ENCODE data around the gene DIAPH3.
"Not testable (repeated sequence)": the region's sequence is repeated elsewhere in the genome, so short reads cannot be mapped to it uniquely, and the experiment has no call there.

DIAPH3 gene, protein sequence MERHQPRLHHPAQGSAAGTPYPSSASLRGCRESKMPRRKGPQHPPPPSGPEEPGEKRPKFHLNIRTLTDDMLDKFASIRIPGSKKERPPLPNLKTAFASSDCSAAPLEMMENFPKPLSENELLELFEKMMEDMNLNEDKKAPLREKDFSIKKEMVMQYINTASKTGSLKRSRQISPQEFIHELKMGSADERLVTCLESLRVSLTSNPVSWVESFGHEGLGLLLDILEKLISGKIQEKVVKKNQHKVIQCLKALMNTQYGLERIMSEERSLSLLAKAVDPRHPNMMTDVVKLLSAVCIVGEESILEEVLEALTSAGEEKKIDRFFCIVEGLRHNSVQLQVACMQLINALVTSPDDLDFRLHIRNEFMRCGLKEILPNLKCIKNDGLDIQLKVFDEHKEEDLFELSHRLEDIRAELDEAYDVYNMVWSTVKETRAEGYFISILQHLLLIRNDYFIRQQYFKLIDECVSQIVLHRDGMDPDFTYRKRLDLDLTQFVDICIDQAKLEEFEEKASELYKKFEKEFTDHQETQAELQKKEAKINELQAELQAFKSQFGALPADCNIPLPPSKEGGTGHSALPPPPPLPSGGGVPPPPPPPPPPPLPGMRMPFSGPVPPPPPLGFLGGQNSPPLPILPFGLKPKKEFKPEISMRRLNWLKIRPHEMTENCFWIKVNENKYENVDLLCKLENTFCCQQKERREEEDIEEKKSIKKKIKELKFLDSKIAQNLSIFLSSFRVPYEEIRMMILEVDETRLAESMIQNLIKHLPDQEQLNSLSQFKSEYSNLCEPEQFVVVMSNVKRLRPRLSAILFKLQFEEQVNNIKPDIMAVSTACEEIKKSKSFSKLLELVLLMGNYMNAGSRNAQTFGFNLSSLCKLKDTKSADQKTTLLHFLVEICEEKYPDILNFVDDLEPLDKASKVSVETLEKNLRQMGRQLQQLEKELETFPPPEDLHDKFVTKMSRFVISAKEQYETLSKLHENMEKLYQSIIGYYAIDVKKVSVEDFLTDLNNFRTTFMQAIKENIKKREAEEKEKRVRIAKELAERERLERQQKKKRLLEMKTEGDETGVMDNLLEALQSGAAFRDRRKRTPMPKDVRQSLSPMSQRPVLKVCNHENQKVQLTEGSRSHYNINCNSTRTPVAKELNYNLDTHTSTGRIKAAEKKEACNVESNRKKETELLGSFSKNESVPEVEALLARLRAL

DNA sequence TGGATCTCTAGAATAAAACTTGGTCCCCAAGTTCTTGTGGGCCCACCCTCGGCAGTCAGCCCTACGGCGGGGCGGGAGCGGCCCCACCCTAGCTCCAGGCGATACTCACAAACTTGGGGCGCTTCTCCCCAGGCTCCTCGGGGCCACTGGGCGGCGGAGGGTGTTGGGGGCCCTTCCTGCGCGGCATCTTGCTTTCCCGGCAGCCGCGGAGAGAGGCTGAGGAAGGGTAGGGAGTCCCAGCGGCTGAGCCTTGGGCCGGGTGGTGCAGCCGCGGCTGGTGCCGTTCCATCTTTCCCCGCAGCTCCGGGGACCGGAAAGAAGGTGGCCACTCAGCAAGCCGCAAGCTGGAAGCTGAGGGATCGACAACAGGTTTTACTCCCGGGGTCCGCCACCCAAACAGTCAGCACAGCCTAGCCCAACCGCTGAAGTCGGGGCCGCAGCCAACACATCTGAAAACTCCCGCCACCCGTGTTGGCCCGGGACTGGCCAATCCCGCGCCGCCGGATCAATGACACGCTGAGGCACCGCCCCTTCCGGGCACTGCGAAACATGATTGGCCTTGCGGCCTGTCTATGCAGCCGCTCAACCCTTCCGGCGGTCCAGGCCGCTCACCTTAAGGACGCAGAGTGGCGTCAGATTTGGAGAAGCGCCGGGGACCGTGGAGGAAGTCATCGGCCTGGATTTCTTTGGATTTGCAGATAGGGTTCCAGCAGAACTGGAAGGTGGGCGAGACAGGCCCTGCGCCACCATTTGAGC, at the start of gene DIAPH3:
TSS of gene DIAPH3 (minus strand) at position 451 of the 756 bp plus-strand sequence. CDS start at position 289, 162 bp downstream.
- DNase-seq (ENCODE audit: low read depth in 1 of 2, low spot score in 1 of 2), result peak; percentile 84 to 87

DNA sequence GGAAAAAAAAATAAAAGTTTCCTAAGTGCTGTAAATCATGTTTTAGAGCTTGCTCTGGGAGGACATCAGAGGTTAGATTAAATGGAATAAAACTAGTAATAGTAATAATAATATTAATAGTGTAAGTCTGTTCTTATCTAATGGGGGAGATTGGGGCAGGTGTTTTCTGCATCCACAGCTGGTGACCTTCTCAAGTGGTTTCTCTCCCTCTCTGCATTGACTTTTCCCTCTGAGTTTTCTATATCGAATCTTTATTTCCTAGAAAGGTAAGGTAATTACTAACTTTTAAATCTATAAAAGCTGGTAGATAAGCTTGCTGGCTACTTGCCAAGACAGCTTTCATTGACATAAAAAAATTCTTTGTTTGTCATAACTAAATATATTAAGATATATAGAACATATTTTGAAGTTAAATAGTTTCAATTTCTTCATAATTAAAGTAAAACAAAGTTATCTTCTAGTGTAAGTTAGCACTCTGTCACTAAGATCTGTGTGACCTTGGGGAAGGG, 49.6 kb upstream of the DIAPH3 start:
- DNase-seq (ENCODE audit: low read depth in 1 of 2, low spot score in 1 of 2), result no peak

DNA sequence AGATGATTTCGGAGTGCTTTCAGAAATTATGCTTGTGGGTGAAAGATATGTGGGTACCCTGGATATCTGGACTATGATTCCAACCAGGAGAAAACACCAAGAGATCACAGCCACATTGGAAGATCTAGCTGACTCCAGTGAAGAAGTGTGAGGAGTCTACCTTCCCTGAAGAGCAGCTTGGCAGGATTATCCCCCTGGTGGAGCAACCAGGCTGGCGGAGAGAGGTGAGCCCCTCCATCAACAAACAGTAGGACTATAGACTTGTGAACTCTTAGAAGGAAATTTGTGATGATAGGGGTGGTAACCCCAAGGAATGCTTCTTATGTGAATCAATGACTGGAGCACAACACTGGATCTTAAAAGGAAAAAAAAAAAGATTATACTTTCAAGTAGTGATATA, 47.8 kb upstream of the DIAPH3 start:
- DNase-seq (ENCODE audit: low read depth in 1 of 2, low spot score in 1 of 2), result no peak

DNA sequence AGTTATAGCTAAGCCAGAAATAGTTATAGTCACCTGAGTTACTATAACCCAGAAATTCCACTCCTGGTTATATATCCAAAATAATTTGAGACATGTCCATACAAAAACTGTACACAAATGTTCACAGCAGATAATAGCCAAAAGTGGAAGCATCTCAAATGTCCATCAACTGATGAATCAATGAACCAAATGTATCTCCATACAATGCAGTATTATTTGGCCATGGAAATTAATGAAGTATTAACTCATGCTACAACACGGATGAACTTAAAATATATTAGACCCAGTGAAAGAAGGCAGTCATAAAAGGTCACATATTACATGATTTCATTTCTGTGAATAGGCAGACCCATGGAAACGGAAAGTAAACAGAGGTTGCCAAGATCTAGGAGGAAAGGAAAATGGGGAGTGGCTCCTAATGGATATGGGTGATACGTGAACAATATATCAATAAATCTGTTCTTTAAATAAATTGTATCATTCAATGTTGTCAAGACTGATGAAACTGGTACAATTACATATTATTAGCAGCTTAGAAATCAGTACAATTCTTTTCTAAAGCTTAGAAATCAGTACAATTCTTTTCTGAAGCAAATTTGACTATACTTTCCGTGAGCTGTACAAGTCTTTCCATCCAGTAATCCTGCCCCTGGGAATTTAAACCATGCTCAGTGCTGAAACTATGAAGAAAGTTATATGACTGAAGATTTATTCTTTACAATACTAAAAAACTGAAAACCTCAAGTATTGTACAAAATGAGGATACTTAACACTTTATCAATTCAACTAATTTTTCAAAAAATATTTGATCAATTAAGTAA, 47.0 kb upstream of the DIAPH3 start:
- DNase-seq (ENCODE audit: low read depth in 1 of 2, low spot score in 1 of 2), result no peak

DNA sequence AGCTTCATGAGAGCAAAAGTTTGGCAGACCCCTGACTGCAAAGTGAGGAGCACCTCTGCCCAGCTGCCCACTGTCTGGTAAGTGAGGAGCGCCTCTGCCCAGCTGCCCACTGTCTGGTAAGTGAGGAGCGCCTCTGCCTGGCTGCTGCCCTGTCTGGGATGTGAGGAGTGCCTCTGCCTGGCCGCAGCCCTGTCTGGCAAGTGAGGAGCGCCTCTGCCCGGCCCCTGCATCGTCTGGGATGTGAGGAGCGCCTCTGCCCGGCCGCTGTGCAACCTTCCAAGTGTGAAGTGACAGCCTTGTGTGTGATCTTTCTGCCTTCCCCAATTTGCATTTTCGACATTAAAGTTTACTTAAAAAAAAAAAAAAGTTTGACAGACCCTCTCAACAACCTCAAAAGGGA, 41.8 kb upstream of the DIAPH3 start:
- DNase-seq (ENCODE audit: low read depth in 1 of 2, low spot score in 1 of 2), result not testable (repeated sequence)

DNA sequence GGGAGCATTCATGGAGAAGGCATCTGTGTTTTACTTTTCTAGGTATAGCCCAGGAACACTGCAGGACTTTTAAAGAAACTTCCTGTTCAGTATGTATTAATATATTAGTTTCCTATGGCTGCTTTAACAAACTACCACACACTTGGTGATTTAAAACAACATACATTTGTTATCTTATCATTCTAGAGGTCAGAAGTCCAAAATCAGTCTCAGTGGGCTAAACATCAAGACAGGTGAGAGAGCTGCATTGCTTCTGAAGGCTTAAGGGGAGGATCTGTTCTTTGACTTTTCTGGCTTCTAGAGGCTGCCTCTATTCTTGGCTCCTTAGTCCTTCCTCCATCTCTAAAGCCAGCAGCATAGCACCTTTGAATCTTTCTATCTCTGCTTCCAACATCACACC, 37.6 kb upstream of the DIAPH3 start:
- no peak for DNase-seq (ENCODE audit: low read depth in 1 of 2, low spot score in 1 of 2)

DNA sequence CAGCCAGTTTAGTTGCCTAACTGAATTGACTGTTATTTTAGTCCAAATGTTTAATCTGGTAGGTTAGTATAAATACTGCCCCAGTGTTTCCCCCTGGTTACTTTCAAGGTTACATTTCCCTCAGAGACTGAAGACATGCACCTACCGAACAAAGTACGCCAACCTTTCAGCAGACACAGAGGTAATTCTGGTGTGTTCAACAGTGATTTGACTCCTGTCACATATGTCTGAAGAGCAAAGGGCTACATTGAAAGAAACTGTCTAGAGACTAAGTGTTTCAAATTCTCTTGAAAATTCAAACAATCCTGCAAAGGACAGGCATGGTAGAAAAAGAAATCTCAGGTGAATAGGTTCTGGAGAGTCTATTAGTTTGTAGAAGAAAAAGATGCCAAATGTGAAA, 32.2 kb upstream of the DIAPH3 start:
- DNase-seq (ENCODE audit: low read depth in 1 of 2, low spot score in 1 of 2), result not testable (repeated sequence)

DNA sequence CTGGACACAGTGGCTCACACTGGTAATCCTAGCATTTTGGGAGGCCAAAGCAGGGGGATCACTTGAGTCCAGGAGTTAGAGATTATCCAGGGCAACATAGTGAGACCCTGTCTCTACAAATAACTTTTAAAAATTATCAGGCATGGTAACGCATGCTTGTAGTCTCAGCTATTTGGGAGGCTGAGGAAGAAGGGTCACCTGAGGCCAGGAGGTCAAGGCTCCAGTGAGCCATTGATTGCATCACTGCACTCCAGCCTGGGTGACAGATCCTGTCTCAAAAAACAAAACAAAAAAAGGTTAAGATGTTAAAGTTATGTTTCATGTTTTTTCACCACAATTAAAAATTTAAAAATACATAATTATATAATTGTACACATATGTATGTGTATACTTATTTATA, 19.2 kb upstream of the DIAPH3 start:
- no peak for DNase-seq (ENCODE audit: low read depth in 1 of 2, low spot score in 1 of 2)

DNA sequence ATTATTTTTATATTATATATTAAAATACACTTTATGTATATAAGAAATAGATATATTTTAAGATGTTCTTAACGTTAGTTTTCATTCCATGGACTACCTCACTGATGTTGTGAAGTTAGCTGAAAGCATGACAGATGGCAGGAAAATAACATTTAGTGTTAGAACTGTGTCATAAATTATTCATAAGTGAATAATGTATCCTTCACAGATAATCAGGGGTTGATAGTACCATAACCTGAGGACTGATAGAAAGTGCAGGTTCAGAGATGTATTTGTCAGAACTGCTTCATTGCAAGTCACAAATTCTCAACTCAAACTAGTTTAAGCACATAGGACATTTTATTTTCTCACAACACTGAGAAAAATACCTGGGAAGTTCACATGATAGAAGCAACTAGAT, 14.6 kb upstream of the DIAPH3 start:
- DNase-seq (ENCODE audit: low read depth in 1 of 2, low spot score in 1 of 2), result no peak

DNA sequence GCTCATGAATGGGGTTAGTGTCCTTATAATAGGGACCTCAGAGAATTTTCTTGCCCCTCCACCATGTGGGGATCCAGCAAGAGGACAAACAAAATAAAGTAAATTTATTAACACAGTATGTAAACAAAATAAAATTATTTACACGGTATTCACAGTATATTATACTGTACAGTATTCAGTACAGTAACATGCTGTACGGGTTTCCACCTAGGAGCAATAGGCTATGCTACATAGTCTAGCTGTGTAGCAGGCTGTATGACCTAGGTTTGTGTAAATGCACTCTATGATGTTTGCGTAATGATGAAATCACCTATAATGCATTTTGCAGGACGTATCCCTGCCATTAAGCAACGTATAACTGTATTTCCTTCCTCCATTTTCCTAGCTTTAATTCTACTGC, 11.8 kb upstream of the DIAPH3 start:
- DNase-seq (ENCODE audit: low read depth in 1 of 2, low spot score in 1 of 2), result no peak

DNA sequence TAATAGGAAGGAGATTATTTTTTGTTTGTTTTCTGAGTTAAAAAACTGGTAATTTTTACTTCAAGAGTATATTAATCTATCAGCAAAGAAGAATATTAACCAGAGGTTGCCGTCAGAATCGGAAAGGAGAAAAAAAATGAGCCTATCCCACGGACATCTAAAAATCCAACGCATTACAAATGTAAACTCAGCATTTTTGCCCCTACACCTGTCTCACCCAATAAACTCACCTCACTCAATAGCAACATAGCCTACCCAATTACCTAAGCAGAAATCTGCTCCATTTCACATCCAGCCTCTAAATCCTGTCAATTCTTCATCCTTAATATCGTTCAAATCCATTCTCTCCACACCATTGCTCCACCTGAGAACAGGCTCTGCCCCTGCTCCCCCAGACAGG, 10.4 kb upstream of the DIAPH3 start:
- no peak for DNase-seq (ENCODE audit: low read depth in 1 of 2, low spot score in 1 of 2)

DNA sequence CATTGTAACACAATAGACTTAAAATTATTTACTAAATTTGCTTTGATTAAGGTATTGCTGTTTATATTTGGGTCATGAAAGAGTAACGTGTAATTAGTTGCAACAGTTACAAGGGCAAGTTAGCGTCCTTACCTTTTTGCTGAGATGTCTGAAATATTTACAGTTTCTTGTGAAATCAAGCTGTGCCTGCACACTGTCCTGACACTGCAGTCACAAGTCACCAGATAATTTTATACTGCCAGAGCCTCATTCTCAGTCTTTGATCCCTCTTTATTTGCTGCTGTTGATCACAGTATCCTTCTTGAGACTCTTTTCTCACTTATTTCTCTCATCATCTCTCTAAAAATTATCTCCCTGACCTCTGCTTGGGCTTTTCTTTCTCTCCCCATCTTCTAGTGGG, 8.4 kb upstream of the DIAPH3 start:
- DNase-seq (ENCODE audit: low read depth in 1 of 2, low spot score in 1 of 2), result no peak

DNA sequence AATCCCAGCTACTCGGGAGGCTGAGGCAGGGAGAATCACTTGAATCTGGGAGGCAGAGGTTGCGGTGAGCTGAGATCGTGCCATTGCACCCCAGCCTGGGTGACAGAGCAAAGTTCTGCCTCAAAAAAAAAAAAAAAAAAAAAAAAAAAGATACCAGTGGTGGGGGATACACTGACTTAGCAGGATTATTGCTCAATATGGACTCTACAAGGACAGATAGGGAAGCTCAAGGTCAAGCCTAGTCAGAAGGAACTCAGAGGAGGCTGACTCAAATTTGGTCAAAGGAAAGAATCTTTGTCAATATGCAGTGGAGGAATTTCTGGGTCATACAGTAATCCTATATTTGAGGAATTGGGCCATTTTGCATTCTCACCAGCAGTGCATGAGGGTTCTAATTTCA, 6.7 kb upstream of the DIAPH3 start:
- no peak for DNase-seq (ENCODE audit: low read depth in 1 of 2, low spot score in 1 of 2)

DNA sequence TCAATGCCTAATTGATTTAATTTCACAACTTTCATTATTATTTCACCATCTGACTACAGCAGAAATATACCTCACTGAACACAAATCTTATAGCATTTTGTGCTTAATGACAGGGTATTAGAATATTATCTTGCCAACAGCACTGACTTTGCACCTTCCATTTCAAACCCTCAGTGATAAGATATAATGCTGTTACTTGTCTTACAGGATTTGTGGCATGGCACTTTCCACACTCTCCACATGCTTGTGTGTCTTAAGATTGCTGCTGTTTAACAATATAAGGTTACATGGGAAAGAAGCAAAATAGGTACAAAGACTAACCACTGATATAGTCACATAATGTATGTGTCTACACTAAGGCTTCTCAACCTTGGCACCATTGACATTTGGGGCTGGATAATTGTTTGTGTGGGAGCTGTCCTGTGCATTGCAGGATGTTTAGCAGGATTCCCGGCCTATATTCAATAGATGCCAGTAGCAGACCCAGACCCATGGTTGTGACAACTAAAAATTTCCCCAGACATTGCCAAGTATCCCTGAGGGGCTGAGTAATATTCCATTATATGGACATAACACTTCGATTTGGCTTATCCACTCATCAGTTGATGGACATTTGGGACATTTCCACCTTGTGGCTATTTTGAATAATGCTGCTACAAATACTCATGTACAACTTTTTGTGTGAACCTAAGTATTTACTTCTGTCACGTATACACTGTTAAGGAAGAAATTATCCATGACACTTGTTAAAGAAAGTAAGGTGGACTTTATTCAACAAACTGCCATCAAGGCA, 5.7 kb upstream of the DIAPH3 start:
- DNase-seq (ENCODE audit: low read depth in 1 of 2, low spot score in 1 of 2), result no peak

DNA sequence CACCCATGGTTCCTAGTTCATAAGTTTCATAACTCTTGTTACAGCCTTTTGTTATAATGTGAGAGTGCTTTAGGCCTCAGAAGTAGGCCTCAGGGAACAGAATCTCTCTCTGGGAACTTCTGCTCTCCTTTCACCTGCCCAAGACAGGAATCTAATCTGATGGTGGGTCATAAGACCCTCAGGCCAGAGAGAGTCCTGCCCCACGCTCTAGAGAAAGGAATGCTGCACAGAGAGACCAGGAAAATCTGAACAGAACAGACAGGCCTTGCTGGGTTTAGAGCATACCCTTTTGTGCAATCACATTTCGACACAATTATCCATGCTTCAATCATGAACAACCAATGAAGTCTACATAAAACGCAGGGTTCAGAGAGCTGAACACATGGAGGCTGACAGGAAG, 3.4 kb upstream of the DIAPH3 start:
- no peak for DNase-seq (ENCODE audit: low read depth in 1 of 2, low spot score in 1 of 2)

DNA sequence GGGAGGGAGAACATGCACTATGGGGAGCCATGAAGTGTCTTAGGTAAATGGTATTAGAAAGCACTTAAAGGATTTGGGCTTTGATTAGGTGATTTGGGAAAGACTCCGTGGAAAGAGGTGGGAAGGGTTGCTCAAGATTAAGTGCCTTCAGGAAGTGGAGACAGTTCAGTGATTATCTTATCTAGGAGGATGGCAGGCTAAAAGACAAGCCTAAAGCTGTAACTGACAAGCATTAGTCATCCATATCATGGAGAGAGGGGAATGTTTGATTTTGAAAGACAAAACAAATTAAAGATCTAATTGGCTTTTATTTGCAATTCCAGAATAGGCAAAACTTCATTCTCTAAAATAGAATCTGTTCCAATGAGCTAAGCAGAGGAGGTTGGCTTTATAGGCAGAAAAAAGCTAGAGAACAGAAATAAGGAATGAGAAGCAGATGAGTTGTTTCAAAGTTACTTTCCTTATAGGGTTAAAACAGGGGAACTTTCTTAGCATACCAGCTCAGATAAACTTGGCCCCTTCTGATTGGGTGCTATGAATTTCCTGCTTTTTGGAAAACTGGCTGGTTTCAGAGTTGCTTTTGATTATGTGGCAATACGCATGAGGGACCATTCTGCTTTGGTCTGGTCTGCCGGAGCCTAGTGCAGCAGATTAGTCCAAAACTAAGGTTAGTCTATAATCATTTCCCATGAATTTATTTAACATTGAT, 1.8 kb upstream of the DIAPH3 start:
- DNase-seq (ENCODE audit: low read depth in 1 of 2, low spot score in 1 of 2), result no peak

DNA sequence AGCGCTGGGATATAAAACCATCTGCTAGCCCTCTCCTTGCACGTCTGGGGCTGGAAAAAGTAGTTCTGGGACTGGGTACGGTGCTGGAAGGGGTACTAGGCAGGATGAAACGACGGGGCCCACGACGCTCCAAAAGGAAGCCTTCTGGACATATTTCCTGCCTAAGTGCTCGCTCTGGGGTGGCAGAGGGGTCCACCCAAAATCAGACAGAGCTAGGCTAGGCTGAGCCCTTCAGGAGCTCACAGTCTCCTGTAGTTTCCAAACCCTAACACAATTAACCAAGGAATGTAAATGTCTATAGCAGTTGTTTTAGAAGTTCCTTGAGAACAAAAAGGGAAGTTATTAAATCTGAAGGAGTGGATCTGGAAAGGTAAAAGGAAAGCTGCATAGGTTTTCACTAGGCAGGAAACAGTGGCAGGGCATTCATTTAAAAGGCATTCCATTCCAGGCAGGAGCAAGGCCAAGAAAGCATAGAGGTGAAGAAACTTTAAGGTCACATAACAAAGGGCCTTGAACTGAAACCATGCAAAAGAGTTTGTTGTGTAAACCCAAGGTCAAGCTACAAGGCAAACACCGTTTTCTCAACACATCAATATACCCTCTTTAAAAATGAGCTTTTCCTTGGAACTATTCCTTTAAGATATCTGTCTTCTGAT, 634 bp upstream of the DIAPH3 start:
- DNase-seq (ENCODE audit: low read depth in 1 of 2, low spot score in 1 of 2), result no peak

DNA sequence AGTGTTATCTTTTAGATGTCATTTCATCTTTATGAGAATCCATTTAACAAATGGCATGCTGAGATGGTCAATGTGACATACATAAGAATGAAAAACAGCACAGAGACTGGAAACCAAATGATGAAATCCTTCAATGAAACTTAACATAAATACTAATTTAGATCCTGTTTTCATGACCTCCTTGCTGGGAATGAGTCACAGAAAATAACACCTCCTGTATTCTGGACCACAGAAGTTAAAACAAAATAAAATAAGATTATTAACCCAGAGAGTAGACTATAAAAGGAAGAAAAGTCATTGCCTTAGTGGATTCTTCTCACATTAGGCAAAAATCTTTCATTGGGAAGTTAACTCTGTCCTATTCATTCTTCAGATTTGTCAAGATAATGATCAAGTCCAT, 1.6 kb downstream of the DIAPH3 start:
- no peak for DNase-seq (ENCODE audit: low read depth in 1 of 2, low spot score in 1 of 2)

Measured in activated T-helper 1 cell treated with anti-CD3 and anti-CD28 coated beads, Interleukin-2, amount 50 U/mL, for 16 hours (primary cell).